Heart left ventricle (tissue), 13 donors: ENCODE data around the gene ZNF692.

Source experiments
- POLR2A ChIP-seq, 2 donors: fragments of 450-650 bp; IDR thresholded peaks; one replicate each; pipeline ENCODE4 v1.6.1; 2017; ENCODE audit warnings: antibody characterized with exemption in 2 of 2, mild to moderate bottlenecking in 2 of 2, moderate library complexity in 2 of 2
- TF ChIP-seq, protein P1 (sequence below), 12 donors: fragments of 200-600 bp; sonication (generic) in 4 of 12; IDR thresholded peaks; one replicate each; pipeline versions ENCODE4 v1.5.0 to v1.8.0; 2018 to 2022; ENCODE audit warnings: antibody characterized with exemption in 12 of 12, mild to moderate bottlenecking in 5 of 12
- donor health status: ischemic (EF 13 %, LVEDD 7.1; RV severe dilation, severe dysfunction).
- donor health status: DM: no; HTN: yes; CAD: no.
- donor health status: DM: no; HTN: no; CAD: no.
- donor health status: ischemic (EF 25% LVEDD 6.9; RV normal size, moderate dysfunction).
- donor health status: ischemic (EF 25% LVEDD 5.7; RV mildly dilated, moderate dysfunction).
- donor health status: ischemic (EF 35%, LVEDD 5.7; RV mildly dilated, moderate dysfunction).
- donor health status: nonischemic (EF 11% LVEDD 7.7; RV severe dilation, severe dysfunction).
- donor health status: DM: yes; HTN: yes; CAD: no.
- donor health status: PGD.
- donor health status: ischemic (EF 29% LVEDD 5.4; RV normal size, mild dysfunction).
- donor health status: nonischemic (EF 23%, LVEDD 6.1; RV moderate dilation, normal function).

DNA sequence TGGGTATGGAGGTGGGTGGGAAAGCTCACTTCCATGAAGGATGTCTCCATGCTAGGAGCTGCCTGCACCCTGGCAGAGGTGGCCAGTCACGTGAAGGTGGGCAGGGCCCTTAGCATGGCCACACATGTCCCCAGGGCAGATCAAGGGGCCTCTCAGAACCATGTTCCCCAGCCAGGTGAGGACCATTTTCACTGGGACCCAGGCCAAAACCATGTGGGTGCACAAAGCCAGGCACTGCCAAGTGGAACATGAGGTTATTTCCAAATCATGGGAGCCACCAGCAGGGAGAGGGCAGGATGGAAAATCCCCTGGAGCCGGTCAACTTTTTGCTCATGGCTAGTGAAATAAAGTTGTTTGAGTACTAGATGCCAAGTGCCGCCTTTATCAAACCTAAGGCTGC lies 9.7 kb downstream of the ZNF692 start:
- TF ChIP-seq, protein P1, sequence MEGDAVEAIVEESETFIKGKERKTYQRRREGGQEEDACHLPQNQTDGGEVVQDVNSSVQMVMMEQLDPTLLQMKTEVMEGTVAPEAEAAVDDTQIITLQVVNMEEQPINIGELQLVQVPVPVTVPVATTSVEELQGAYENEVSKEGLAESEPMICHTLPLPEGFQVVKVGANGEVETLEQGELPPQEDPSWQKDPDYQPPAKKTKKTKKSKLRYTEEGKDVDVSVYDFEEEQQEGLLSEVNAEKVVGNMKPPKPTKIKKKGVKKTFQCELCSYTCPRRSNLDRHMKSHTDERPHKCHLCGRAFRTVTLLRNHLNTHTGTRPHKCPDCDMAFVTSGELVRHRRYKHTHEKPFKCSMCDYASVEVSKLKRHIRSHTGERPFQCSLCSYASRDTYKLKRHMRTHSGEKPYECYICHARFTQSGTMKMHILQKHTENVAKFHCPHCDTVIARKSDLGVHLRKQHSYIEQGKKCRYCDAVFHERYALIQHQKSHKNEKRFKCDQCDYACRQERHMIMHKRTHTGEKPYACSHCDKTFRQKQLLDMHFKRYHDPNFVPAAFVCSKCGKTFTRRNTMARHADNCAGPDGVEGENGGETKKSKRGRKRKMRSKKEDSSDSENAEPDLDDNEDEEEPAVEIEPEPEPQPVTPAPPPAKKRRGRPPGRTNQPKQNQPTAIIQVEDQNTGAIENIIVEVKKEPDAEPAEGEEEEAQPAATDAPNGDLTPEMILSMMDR (IDR thresholded peaks at IDR 0.05), result no peak
- no peak for TF ChIP-seq POLR2A (IDR thresholded peaks at IDR 0.05)
